DND-41 (cell line): Measurements from ENCODE around the gene PRTG.
"Not testable (repeated sequence)": the region's sequence is repeated elsewhere in the genome, so short reads cannot be mapped to it uniquely, and the experiment has no call there.

Experiments used
- ATAC-seq: fragments of 200-7000 bp; cut with Tn5 transposase; 3 replicates; pipeline ENCODE4 v1.9.1; 2021; ENCODE audit warnings: low read depth; ENCODE audit not compliant: insufficient read depth
- DNase-seq: peaks from one replicate; pipeline ENCODE4 v3.0.0-alpha.2; 2020
- H2AFZ ChIP-seq: 2 replicates; pipeline ENCODE4 v1.6.0; 2012; ENCODE audit warnings: low read depth, low read length
- H3K27ac ChIP-seq: 2 replicates; pipeline ENCODE4 v1.5.1; 2012; ENCODE audit warnings: low read length, inconsistent platforms
- H3K27me3 ChIP-seq: fragments of 200-600 bp; sonication (generic); 2 replicates; pipeline ENCODE4 v1.6.0; 2012; ENCODE audit warnings: low read length, mild to moderate bottlenecking, inconsistent platforms; ENCODE audit not compliant: insufficient read depth, poor library complexity
- H3K36me3 ChIP-seq: 2 replicates; pipeline ENCODE4 v1.5.1; 2012; ENCODE audit warnings: low read length, inconsistent platforms; ENCODE audit not compliant: insufficient read depth
- H3K4me1 ChIP-seq: 2 replicates; pipeline ENCODE4 v1.5.1; 2012; ENCODE audit warnings: mild to moderate bottlenecking, low read length; ENCODE audit not compliant: insufficient read depth
- H3K4me2 ChIP-seq: 2 replicates; pipeline ENCODE4 v1.6.0; 2012; ENCODE audit warnings: mild to moderate bottlenecking, moderate library complexity, low read length, inconsistent platforms; ENCODE audit not compliant: insufficient read depth
- H3K4me3 ChIP-seq, 2 experiments: fragments of 200-600 bp in 1 of 2; shearing (Covaris generic) in 1 of 2; 2 replicates each; pipeline ENCODE4 v1.5.1; 2012 to 2016; ENCODE audit warnings: inconsistent platforms in 2 of 2, low read length in 2 of 2, mild to moderate bottlenecking in 2 of 2, low read depth in 1 of 2, moderate library complexity in 1 of 2
- H3K79me2 ChIP-seq: 2 replicates; pipeline ENCODE4 v1.6.0; 2012; ENCODE audit warnings: low read length, inconsistent platforms; ENCODE audit not compliant: insufficient read depth
- H3K9ac ChIP-seq: 2 replicates; pipeline ENCODE4 v1.6.0; 2012; ENCODE audit warnings: low read depth, mild to moderate bottlenecking, inconsistent platforms, low read length, moderate library complexity
- H3K9me3 ChIP-seq: 2 replicates; pipeline ENCODE4 v1.5.1; 2012; ENCODE audit warnings: low read length, moderate library complexity, mild to moderate bottlenecking, inconsistent platforms; ENCODE audit not compliant: insufficient read depth, severe bottlenecking
- H4K20me1 ChIP-seq: 2 replicates; pipeline ENCODE4 v1.6.0; 2012; ENCODE audit warnings: low read length; ENCODE audit not compliant: insufficient read depth
- CTCF ChIP-seq: IDR thresholded peaks from 2 replicates; pipeline ENCODE4 v1.5.1; 2012; ENCODE audit warnings: borderline replicate concordance, low read length, moderate library complexity, mild to moderate bottlenecking; ENCODE audit not compliant: poor library complexity, severe bottlenecking; ENCODE audit errors: extremely low read depth
- EZH2 ChIP-seq: IDR thresholded peaks from 3 replicates; pipeline ENCODE4 v1.6.1; 2012; ENCODE audit warnings: borderline replicate concordance, low read depth, mild to moderate bottlenecking, moderate library complexity, low read length, inconsistent platforms; ENCODE audit not compliant: severe bottlenecking

Gene PRTG

DNA sequence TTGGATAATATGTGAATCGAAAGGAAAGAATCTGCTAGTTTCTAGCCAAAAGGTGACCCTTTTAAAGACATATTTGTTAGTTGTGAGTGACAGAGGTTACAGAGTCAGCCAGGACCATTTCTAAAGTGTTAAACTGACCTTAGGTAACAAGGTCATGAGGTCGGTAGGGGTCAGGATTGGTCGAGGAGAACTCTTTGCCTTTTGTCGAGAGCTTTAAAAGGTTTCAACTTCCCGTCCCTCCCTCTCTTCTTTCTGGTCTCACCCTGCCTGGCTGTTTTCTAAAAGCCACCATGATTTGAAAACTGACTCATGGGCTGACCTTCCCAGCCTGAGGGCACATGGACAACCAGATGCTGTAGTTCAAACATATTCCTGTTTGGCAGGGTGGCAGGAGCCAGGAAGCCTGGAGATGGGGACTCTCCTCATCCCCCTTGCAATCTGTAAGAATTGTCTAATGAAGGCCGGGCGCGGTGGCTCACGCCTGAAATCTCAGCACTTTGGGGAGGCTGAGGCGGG, 25.8 kb upstream of the PRTG start:
- Histone ChIP-seq H4K20me1 (no peaks in the 10 kb centered on the region), H3K27ac (no peak overlapping the region), H3K9ac (no peak overlapping the region), H3K27me3 (no peaks in the 10 kb centered on the region), H3K4me1 (no peaks in the 10 kb centered on the region), H3K9me3 (no peaks in the 10 kb centered on the region), H3K4me2 (no peak overlapping the region), H3K4me3 (no peak overlapping the region), H3K79me2 (no peaks in the 10 kb centered on the region), H2AFZ (no peak overlapping the region), H3K36me3 (no peaks in the 10 kb centered on the region)
- ATAC-seq (no peak), DNase-seq (no peak)
- TF ChIP-seq EZH2 (no peak), CTCF (no peak)

DNA sequence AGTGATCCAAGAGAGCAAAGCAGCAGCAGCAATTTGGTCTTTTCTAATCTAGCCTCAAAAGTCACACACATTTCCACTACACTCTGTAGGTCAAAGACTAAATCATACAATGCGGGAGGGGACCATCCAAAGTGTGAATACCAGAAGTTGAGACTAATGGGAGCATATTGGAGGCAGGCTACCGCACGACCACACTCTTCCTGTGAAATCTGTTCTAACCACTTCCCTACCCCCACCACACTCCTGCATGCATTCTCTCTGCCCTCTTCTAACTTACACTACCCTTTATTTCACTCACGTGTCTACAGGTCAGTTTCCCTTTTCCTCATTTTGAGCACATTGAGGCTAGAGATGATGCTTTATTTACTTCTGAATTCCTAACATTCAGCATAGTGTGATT, 23.7 kb upstream of the PRTG start:
- H3K9me3 ChIP-seq: no peaks in the 10 kb centered on the region
- no peak overlapping the region for H2AFZ ChIP-seq
- TF ChIP-seq CTCF (no peak), EZH2 (no peak)
- ATAC-seq: peak; percentile 75
- DNase-seq: peak; percentile 23
- H3K36me3 ChIP-seq: no peaks in the 10 kb centered on the region
- H3K4me1 ChIP-seq: no peaks in the 10 kb centered on the region
- H3K27me3 ChIP-seq: no peaks in the 10 kb centered on the region
- H3K27ac ChIP-seq: no peak overlapping the region
- no peaks in the 10 kb centered on the region for H3K79me2 ChIP-seq
- H4K20me1 ChIP-seq: no peaks in the 10 kb centered on the region
- no peak overlapping the region for H3K4me3 ChIP-seq
- no peak overlapping the region for H3K4me2 ChIP-seq
- no peak overlapping the region for H3K9ac ChIP-seq

- no peak for ATAC-seq
- Histone ChIP-seq H3K4me2 (no peak overlapping the region), H3K4me1 (no peaks in the 10 kb centered on the region), H3K27me3 (no peaks in the 10 kb centered on the region), H4K20me1 (no peaks in the 10 kb centered on the region), H3K79me2 (no peaks in the 10 kb centered on the region), H3K4me3 (no peak overlapping the region), H2AFZ (no peak overlapping the region), H3K27ac (no peak overlapping the region), H3K9ac (no peak overlapping the region), H3K9me3 (no peaks in the 10 kb centered on the region), H3K36me3 (no peaks in the 10 kb centered on the region)
- no peak for DNase-seq
- TF ChIP-seq CTCF (no peak), EZH2 (no peak)
These were observed 21.4 kb upstream of the PRTG start for GRCh38 chr15:55764398-55764797.

GRCh38 chr15:55758580-55758986, 15.6 kb upstream of the PRTG start:
- Histone ChIP-seq H3K9me3 (no peaks in the 10 kb centered on the region), H3K27me3 (no peaks in the 10 kb centered on the region), H4K20me1 (no peaks in the 10 kb centered on the region), H3K27ac (no peak overlapping the region), H2AFZ (no peak overlapping the region), H3K4me3 (no peak overlapping the region), H3K9ac (no peak overlapping the region), H3K79me2 (no peaks in the 10 kb centered on the region), H3K36me3 (no peaks in the 10 kb centered on the region), H3K4me1 (no peaks in the 10 kb centered on the region), H3K4me2 (no peak overlapping the region)
- DNase-seq: peak; percentile 15
- peak; percentile 29; the same call in 2 of the 3 replicates for ATAC-seq
- no peak for TF ChIP-seq EZH2
- no peak for TF ChIP-seq CTCF

GRCh38 chr15:55753433-55753832, 10.5 kb upstream of the PRTG start:
- H3K9ac ChIP-seq, ATAC-seq, H3K36me3 ChIP-seq, H3K27me3 ChIP-seq, H3K79me2 ChIP-seq, H3K9me3 ChIP-seq, DNase-seq, H3K4me1 ChIP-seq, H3K27ac ChIP-seq, H3K4me3 ChIP-seq, H4K20me1 ChIP-seq, H2AFZ ChIP-seq, H3K4me2 ChIP-seq: not testable (repeated sequence)
